Activated naive CD4-positive, alpha-beta T cell treated with anti-CD3 and anti-CD28 coated beads, Interleukin-2, amount 50 U/mL, for 72 hours (primary cell): ENCODE measurements around the gene WDR18. TPM values are rescaled to one million over a fixed set of nuclear protein-coding genes. Genes with fewer than 3 reads are reported as not detected.
"Not testable (repeated sequence)": the region's sequence is repeated elsewhere in the genome, so short reads cannot be mapped to it uniquely, and the experiment has no call there.

ENCODE experiments used
- ATAC-seq, 2 donors: fragments of 150-1000 bp; cut with Tn5 transposase; 2 replicates each; pipeline ENCODE4 v1.10.0; 2021; ENCODE audit warnings: mild to moderate bottlenecking in 2 of 2, moderate library complexity in 2 of 2
- DNase-seq, 2 donors: peaks; one replicate each; pipeline ENCODE4 v3.0.0; 2021 to 2022; ENCODE audit warnings: low spot score in 2 of 2
- H3K27ac Mint-ChIP-seq, 2 donors: one replicate each; pipeline ENCODE4 v1.8.0; 2022; ENCODE audit warnings: mild to moderate bottlenecking in 2 of 2, mixed read lengths in 2 of 2
- H3K36me3 Mint-ChIP-seq, 2 donors: one replicate each; pipeline ENCODE4 v1.8.0; 2022; ENCODE audit warnings: mixed read lengths in 2 of 2
- H3K9me3 Mint-ChIP-seq, 2 donors: one replicate each; pipeline ENCODE4 v1.8.0; 2022; ENCODE audit warnings: mixed read lengths in 2 of 2
- total RNA-seq, 2 donors: library from RNA; stranded (reverse); gene quantifications; one replicate each; pipeline ENCODE4 v1.2.3, GENCODE V29; 2022

Gene WDR18
- total RNA-seq, 2 donors from 2014 or later: 55.5 to 83.8 TPM

- not testable (repeated sequence) for H3K36me3 Mint-ChIP-seq, ATAC-seq, H3K9me3 Mint-ChIP-seq, H3K27ac Mint-ChIP-seq, DNase-seq
Observed at GRCh38 chr19:957578-957977, 26.6 kb upstream of the WDR18 start.

- peak in 1 of 2 donors; percentile 44 for DNase-seq
- ATAC-seq: peak; percentile 79 to 94
- no peaks in the 10 kb centered on the region for H3K36me3 Mint-ChIP-seq
Observed at GRCh38 chr19:958967-959855, 24.9 kb upstream of the WDR18 start.

GRCh38 chr19:960020-960419 lies 24.1 kb upstream of the WDR18 start:
- ATAC-seq: no peak
- Mint-ChIP-seq H3K27ac (no peak overlapping the region), H3K9me3 (peaks cover 0 to under 1% of the 10 kb centered on the region in 2 donors), H3K36me3 (peaks cover 0 to 5% of the 10 kb centered on the region in 2 donors)
- no peak for DNase-seq

More at GRCh38 chr19:958967-959855, 24.9 kb upstream of the WDR18 start:
- Mint-ChIP-seq H3K9me3 (no peaks in the 10 kb centered on the region), H3K27ac (peak overlapping the region in 1 of 2 donors; percentile 3)

GRCh38 chr19:960601-960938 lies 23.6 kb upstream of the WDR18 start:
- Mint-ChIP-seq H3K36me3 (peaks cover 0 to 10% of the 10 kb centered on the region in 2 donors), H3K27ac (no peak overlapping the region), H3K9me3 (peaks cover 0 to 4% of the 10 kb centered on the region in 2 donors)
- DNase-seq: no peak
- no peak for ATAC-seq

- DNase-seq (no peak), ATAC-seq (no peak)
- Mint-ChIP-seq H3K27ac (no peak overlapping the region), H3K9me3 (peaks cover 0 to 4% of the 10 kb centered on the region in 2 donors), H3K36me3 (peaks cover 0 to 17% of the 10 kb centered on the region in 2 donors)
Observed at GRCh38 chr19:961866-962620, 22.1 kb upstream of the WDR18 start.

GRCh38 chr19:962683-963400 lies 21.3 kb upstream of the WDR18 start:
- Mint-ChIP-seq H3K27ac (no peak overlapping the region), H3K9me3 (peaks cover 0 to 4% of the 10 kb centered on the region in 2 donors), H3K36me3 (peaks cover 0 to 22% of the 10 kb centered on the region in 2 donors)
- ATAC-seq: no peak
- no peak for DNase-seq

- H3K9me3 Mint-ChIP-seq: peaks cover 0 to 4% of the 10 kb centered on the region in 2 donors
- no peak for ATAC-seq
Observed at GRCh38 chr19:963486-963951, 20.6 kb upstream of the WDR18 start.

GRCh38 chr19:964116-964520 lies 20.0 kb upstream of the WDR18 start:
- ATAC-seq (no peak), DNase-seq (no peak)
- Mint-ChIP-seq H3K9me3 (peaks cover 0 to 4% of the 10 kb centered on the region in 2 donors), H3K36me3 (peaks cover 0 to 22% of the 10 kb centered on the region in 2 donors), H3K27ac (no peak overlapping the region)

More at GRCh38 chr19:963486-963951, 20.6 kb upstream of the WDR18 start:
- Mint-ChIP-seq H3K36me3 (peaks cover 0 to 22% of the 10 kb centered on the region in 2 donors), H3K27ac (no peak overlapping the region)
- no peak for DNase-seq

GRCh38 chr19:964761-965694 lies 19.1 kb upstream of the WDR18 start:
- ATAC-seq: no peak
- DNase-seq: no peak
- Mint-ChIP-seq H3K9me3 (peaks cover 0 to 4% of the 10 kb centered on the region in 2 donors), H3K36me3 (peaks cover 0 to 22% of the 10 kb centered on the region in 2 donors), H3K27ac (no peak overlapping the region)

GRCh38 chr19:966485-967088 lies 17.6 kb upstream of the WDR18 start:
- no peak for DNase-seq
- Mint-ChIP-seq H3K9me3 (peaks cover 4 to 5% of the 10 kb centered on the region in 2 donors), H3K27ac (peak overlapping the region in 1 of 2 donors; percentile 36), H3K36me3 (peaks cover 11 to 33% of the 10 kb centered on the region in 2 donors)
- ATAC-seq: no peak

GRCh38 chr19:970695-971094 lies 13.4 kb upstream of the WDR18 start:
- no peak for DNase-seq
- peaks cover 0 to 5% of the 10 kb centered on the region in 2 donors for H3K9me3 Mint-ChIP-seq
- no peak for ATAC-seq
- peaks cover 13 to 25% of the 10 kb centered on the region in 2 donors for H3K36me3 Mint-ChIP-seq
- H3K27ac Mint-ChIP-seq: peak overlapping the region in 1 of 2 donors; percentile 74

- DNase-seq (no peak), ATAC-seq (no peak)
- peaks cover 0 to 5% of the 10 kb centered on the region in 2 donors for H3K9me3 Mint-ChIP-seq
- no peak overlapping the region for H3K27ac Mint-ChIP-seq
- H3K36me3 Mint-ChIP-seq: peaks cover 13 to 20% of the 10 kb centered on the region in 2 donors
Observed at GRCh38 chr19:971795-972194, 12.3 kb upstream of the WDR18 start.

- Mint-ChIP-seq H3K36me3 (peaks cover 13 to 15% of the 10 kb centered on the region in 2 donors), H3K27ac (no peak overlapping the region), H3K9me3 (peaks cover 0 to 5% of the 10 kb centered on the region in 2 donors)
- no peak for DNase-seq
- no peak for ATAC-seq
Observed at GRCh38 chr19:972281-972680, 11.9 kb upstream of the WDR18 start.

- no peak for ATAC-seq
- Mint-ChIP-seq H3K9me3 (peaks cover 0 to 5% of the 10 kb centered on the region in 2 donors), H3K36me3 (peaks cover 13% of the 10 kb centered on the region in 2 donors)
Observed at GRCh38 chr19:973726-974563, 10.2 kb upstream of the WDR18 start.

More at GRCh38 chr19:973726-974563, 10.2 kb upstream of the WDR18 start:
- no peak for DNase-seq
- no peak overlapping the region for H3K27ac Mint-ChIP-seq
